ENCODE data around the gene LRMDA. TPM values are rescaled to one million over a fixed set of nuclear protein-coding genes. Genes with fewer than 3 reads are reported as not detected.

The LRMDA gene
- total RNA-seq, 1 experiment from 2014 or later, result 4.8 TPM

GRCh38 chr10:75672111-75672671 is 240.8 kb downstream of the LRMDA start:
- Histone ChIP-seq H3K9me3 (ENCODE audit: control insufficient read depth in 1 of 2, insufficient read depth in 1 of 2, low read depth in 1 of 2, low read length in 2 of 2) (no peaks in the 10 kb centered on the region), H3K79me2 (ENCODE audit: insufficient read depth, low read length) (no peaks in the 10 kb centered on the region), H3K27me3 (ENCODE audit: insufficient read depth, low read length) (peaks cover 14% of the 10 kb centered on the region), H3K4me3 (replicated peaks in 1 of 2; ENCODE audit: low read depth in 1 of 2, low read length in 2 of 2) (no peak overlapping the region), H3K27ac (ENCODE audit: low read depth, low read length) (no peak overlapping the region), H2AFZ (ENCODE audit: low read depth, low read length, poor library complexity, severe bottlenecking) (no peak overlapping the region), H3K9ac (ENCODE audit: low read length) (no peak overlapping the region), H3K4me1 (ENCODE audit: control insufficient read depth in 1 of 2, insufficient read depth in 2 of 2, low read length in 2 of 2) (no peaks in the 10 kb centered on the region), H3K4me2 (ENCODE audit: low read length) (no peak overlapping the region), H4K20me1 (ENCODE audit: insufficient read depth) (no peaks in the 10 kb centered on the region), H3K36me3 (ENCODE audit: control insufficient read depth in 1 of 2, insufficient read depth in 2 of 2, low read length in 2 of 2) (no peaks in the 10 kb centered on the region), H3K9me2 (ENCODE audit: insufficient read depth) (no peaks in the 10 kb centered on the region)
- no peak for DNase-seq (ENCODE audit: low read depth, low spot score)
- TF ChIP-seq CBX3 (IDR thresholded peaks at IDR 0.05; ENCODE audit: low read depth) (no peak), CTCF (IDR thresholded peaks at IDR 0.05 in 2 of 3, conservative IDR thresholded peaks at IDR 0.05 in 1 of 3; ENCODE audit: borderline replicate concordance in 1 of 3, insufficient read depth in 1 of 3, low read depth in 2 of 3, low read length in 2 of 3) (no peak), RAD21 (IDR thresholded peaks at IDR 0.05; ENCODE audit: low read depth) (no peak), EZH2phosphoT487 (IDR thresholded peaks at IDR 0.05; ENCODE audit: borderline replicate concordance) (no peak), ATF3 (IDR thresholded peaks at IDR 0.05) (no peak), SIN3A (IDR thresholded peaks at IDR 0.05; ENCODE audit: low read depth) (no peak), ZFX (IDR thresholded peaks at IDR 0.05) (no peak), EGR1 (IDR thresholded peaks at IDR 0.05; ENCODE audit: low read depth) (no peak), REST (IDR thresholded peaks at IDR 0.05; ENCODE audit: low read depth) (no peak), TCF7L2 (IDR thresholded peaks at IDR 0.05; ENCODE audit: borderline replicate concordance, extremely low read depth, insufficient read depth, insufficient read length) (no peak), POLR2AphosphoS5 (IDR thresholded peaks at IDR 0.05; ENCODE audit: low read depth, low read length) (no peak), JUND (IDR thresholded peaks at IDR 0.05) (no peak), ZNF274 (IDR thresholded peaks at IDR 0.05; ENCODE audit: low read depth, low read length) (no peak), SRF (IDR thresholded peaks at IDR 0.05; ENCODE audit: low read depth) (no peak), FOSL1 (IDR thresholded peaks at IDR 0.05; ENCODE audit: low read depth) (no peak), POLR2A (IDR thresholded peaks at IDR 0.05; ENCODE audit: borderline replicate concordance, extremely low read depth, insufficient read depth, insufficient read length) (no peak), SP1 (IDR thresholded peaks at IDR 0.05; ENCODE audit: low read depth) (no peak), EZH2 (IDR thresholded peaks at IDR 0.05) (no peak), YY1 (IDR thresholded peaks at IDR 0.05; ENCODE audit: extremely low read depth, insufficient replicate concordance, low read depth, low read length) (no peak), ELF1 (IDR thresholded peaks at IDR 0.05; ENCODE audit: borderline replicate concordance, low read depth) (no peak)
- no TSS peak for BruUV-seq (replicated peaks)
- intact Hi-C loops (cut with micrococcal nuclease), result no loop called here
- ChIA-PET CTCF (no interaction called here), RAD21 (ENCODE audit: low non-redundant PET in 1 of 2, low total read pairs in 2 of 2, uncharacterized antibody in 2 of 2, unreplicated experiment in 2 of 2) (no interaction called here), POLR2A (no interaction called here)
- no peak for ATAC-seq

Data from HCT116 (cell line).